Loucy (cell line): ENCODE results near the gene LRRC17.

Experiments used
- H2AFZ ChIP-seq: fragments of 200-600 bp; sonication (generic); 2 replicates; pipeline ENCODE4 v1.6.0; 2016; ENCODE audit warnings: antibody characterized with exemption, mild to moderate bottlenecking, low read length, moderate library complexity
- H3F3A ChIP-seq: fragments of 200-600 bp; 2 replicates; pipeline ENCODE4 v1.6.0; 2016; ENCODE audit warnings: antibody characterized with exemption, low read depth, mild to moderate bottlenecking
- H3K27me3 ChIP-seq: fragments of 200-600 bp; sonication (generic); 2 replicates; pipeline ENCODE4 v1.6.1; 2014; ENCODE audit warnings: low read length, mild to moderate bottlenecking; ENCODE audit not compliant: insufficient read depth, poor library complexity, severe bottlenecking
- H3K36me3 ChIP-seq: fragments of 200-600 bp; sonication (generic); 2 replicates; pipeline ENCODE4 v1.6.1; 2016; ENCODE audit warnings: low read length; ENCODE audit not compliant: insufficient read depth
- H3K4me1 ChIP-seq: fragments of 200-600 bp; sonication (generic); 2 replicates; pipeline ENCODE4 v1.5.1; 2014; ENCODE audit warnings: low read length, mild to moderate bottlenecking; ENCODE audit not compliant: insufficient read depth, poor library complexity, severe bottlenecking
- H3K4me2 ChIP-seq: fragments of 200-600 bp; sonication (generic); 2 replicates; pipeline ENCODE4 v1.6.0; 2014; ENCODE audit warnings: antibody characterized with exemption, low read length, low read depth, mild to moderate bottlenecking; ENCODE audit not compliant: poor library complexity, severe bottlenecking
- H3K4me3 ChIP-seq: fragments of 200-600 bp; sonication (generic); 2 replicates; pipeline ENCODE4 v1.5.1; 2014; ENCODE audit warnings: low read length, mild to moderate bottlenecking, mixed read lengths; ENCODE audit not compliant: poor library complexity, severe bottlenecking
- H3K79me2 ChIP-seq: fragments of 200-600 bp; sonication (generic); 2 replicates; pipeline ENCODE4 v1.6.1; 2014; ENCODE audit warnings: low read length; ENCODE audit not compliant: insufficient read depth
- H3K9ac ChIP-seq: fragments of 200-600 bp; sonication (generic); 2 replicates; pipeline ENCODE4 v1.6.0; 2014; ENCODE audit warnings: mild to moderate bottlenecking, low read depth, low read length, moderate library complexity; ENCODE audit not compliant: poor library complexity, severe bottlenecking
- H3K9me2 ChIP-seq: fragments of 200-600 bp; sonication (generic); replicated peaks from 2 replicates; pipeline ENCODE4 v1.6.1; 2016; ENCODE audit warnings: low read depth, low read length, mixed read lengths
- H3K9me3 ChIP-seq: fragments of 200-600 bp; sonication (generic); 2 replicates; pipeline ENCODE4 v1.6.1; 2014; ENCODE audit warnings: mild to moderate bottlenecking, antibody characterized with exemption, low read length, low read depth; ENCODE audit not compliant: insufficient read depth
- H4K20me1 ChIP-seq: fragments of 200-600 bp; sonication (generic); 2 replicates; pipeline ENCODE4 v1.6.0; 2014; ENCODE audit warnings: antibody characterized with exemption, low read length, mild to moderate bottlenecking; ENCODE audit not compliant: insufficient read depth, poor library complexity, severe bottlenecking
- CTCF ChIP-seq: fragments of 200-600 bp; sonication (generic); conservative IDR thresholded peaks from 2 replicates; pipeline ENCODE4 v1.5.1; 2014; ENCODE audit warnings: mild to moderate bottlenecking, antibody characterized with exemption, low read length
- EZH2phosphoT487 ChIP-seq: fragments of 200-600 bp; IDR thresholded peaks from 2 replicates; pipeline ENCODE4 v1.6.1; 2018; ENCODE audit warnings: antibody characterized with exemption, mild to moderate bottlenecking, moderate library complexity, borderline replicate concordance

LRRC17 gene

GRCh38 chr7:102892631-102893278 is 20.0 kb upstream of the LRRC17 start:
- TF ChIP-seq CTCF: no peak
- no peak for TF ChIP-seq EZH2phosphoT487
- H2AFZ ChIP-seq: no peak overlapping the region
- no peaks in the 10 kb centered on the region for H3K9me3 ChIP-seq
- no peak overlapping the region for H3K9ac ChIP-seq
- H3F3A ChIP-seq: no peaks in the 10 kb centered on the region
- H3K9me2 ChIP-seq: no peaks in the 10 kb centered on the region
- H3K36me3 ChIP-seq: no peaks in the 10 kb centered on the region
- no peak overlapping the region for H3K4me2 ChIP-seq
- no peaks in the 10 kb centered on the region for H3K27me3 ChIP-seq
- no peak overlapping the region for H3K4me3 ChIP-seq
- H3K79me2 ChIP-seq: no peaks in the 10 kb centered on the region
- H4K20me1 ChIP-seq: no peaks in the 10 kb centered on the region
- H3K4me1 ChIP-seq: no peaks in the 10 kb centered on the region

- Histone ChIP-seq H3F3A (no peaks in the 10 kb centered on the region), H3K4me1 (no peaks in the 10 kb centered on the region), H3K36me3 (no peaks in the 10 kb centered on the region), H3K9me3 (no peaks in the 10 kb centered on the region), H4K20me1 (no peaks in the 10 kb centered on the region), H3K79me2 (no peaks in the 10 kb centered on the region), H3K27me3 (no peaks in the 10 kb centered on the region), H3K4me2 (no peak overlapping the region), H2AFZ (no peak overlapping the region), H3K4me3 (no peak overlapping the region), H3K9me2 (no peaks in the 10 kb centered on the region), H3K9ac (no peak overlapping the region)
- TF ChIP-seq EZH2phosphoT487 (no peak), CTCF (no peak)
These were observed 17.2 kb upstream of the LRRC17 start for GRCh38 chr7:102895602-102896001.

GRCh38 chr7:102896585-102896984 is 16.2 kb upstream of the LRRC17 start:
- H3K4me1 ChIP-seq: no peaks in the 10 kb centered on the region

More at GRCh38 chr7:102896585-102896984, 16.2 kb upstream of the LRRC17 start:
- no peaks in the 10 kb centered on the region for H3K79me2 ChIP-seq
- no peak overlapping the region for H3K4me3 ChIP-seq
- no peaks in the 10 kb centered on the region for H3K9me2 ChIP-seq
- no peak overlapping the region for H2AFZ ChIP-seq
- no peaks in the 10 kb centered on the region for H3K27me3 ChIP-seq
- H3K4me2 ChIP-seq: no peak overlapping the region
- H3K36me3 ChIP-seq: no peaks in the 10 kb centered on the region
- TF ChIP-seq CTCF (no peak), EZH2phosphoT487 (no peak)
- H3K9me3 ChIP-seq: no peaks in the 10 kb centered on the region
- H3K9ac ChIP-seq: no peak overlapping the region
- H3F3A ChIP-seq: no peaks in the 10 kb centered on the region
- no peaks in the 10 kb centered on the region for H4K20me1 ChIP-seq
